ENCODE data around the gene FNBP1L.

DNA sequence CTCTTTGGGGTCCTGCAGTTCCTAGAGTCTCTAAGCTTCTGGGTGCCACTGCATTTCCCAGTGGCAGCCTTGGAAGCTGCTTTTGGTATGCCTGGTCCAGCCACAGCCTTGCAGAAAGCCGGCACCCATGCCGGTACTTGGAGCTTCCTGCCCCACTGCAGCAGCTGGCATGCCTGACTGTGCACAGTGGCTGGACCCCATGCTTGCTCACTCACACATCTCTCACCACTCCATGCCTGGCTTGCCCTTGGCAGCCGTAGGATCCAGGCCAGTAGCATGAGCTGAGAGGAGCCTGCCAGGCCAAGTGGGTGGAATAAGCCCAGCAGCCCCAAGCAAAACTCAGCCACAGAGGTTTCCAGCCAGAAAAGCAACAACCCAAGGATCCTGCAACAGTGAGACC is 20.3 kb upstream of the FNBP1L start:
- TF ChIP-seq, protein P1, sequence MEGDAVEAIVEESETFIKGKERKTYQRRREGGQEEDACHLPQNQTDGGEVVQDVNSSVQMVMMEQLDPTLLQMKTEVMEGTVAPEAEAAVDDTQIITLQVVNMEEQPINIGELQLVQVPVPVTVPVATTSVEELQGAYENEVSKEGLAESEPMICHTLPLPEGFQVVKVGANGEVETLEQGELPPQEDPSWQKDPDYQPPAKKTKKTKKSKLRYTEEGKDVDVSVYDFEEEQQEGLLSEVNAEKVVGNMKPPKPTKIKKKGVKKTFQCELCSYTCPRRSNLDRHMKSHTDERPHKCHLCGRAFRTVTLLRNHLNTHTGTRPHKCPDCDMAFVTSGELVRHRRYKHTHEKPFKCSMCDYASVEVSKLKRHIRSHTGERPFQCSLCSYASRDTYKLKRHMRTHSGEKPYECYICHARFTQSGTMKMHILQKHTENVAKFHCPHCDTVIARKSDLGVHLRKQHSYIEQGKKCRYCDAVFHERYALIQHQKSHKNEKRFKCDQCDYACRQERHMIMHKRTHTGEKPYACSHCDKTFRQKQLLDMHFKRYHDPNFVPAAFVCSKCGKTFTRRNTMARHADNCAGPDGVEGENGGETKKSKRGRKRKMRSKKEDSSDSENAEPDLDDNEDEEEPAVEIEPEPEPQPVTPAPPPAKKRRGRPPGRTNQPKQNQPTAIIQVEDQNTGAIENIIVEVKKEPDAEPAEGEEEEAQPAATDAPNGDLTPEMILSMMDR (IDR thresholded peaks at IDR 0.05): no peak
- no peak for TF ChIP-seq POLR2A (IDR thresholded peaks at IDR 0.05)

Measured in right lobe of liver (tissue), 4 donors.